DOHH2 (cell line): ENCODE measurements around the gene MYO1B.

Source experiments
- EZH2phosphoT487 ChIP-seq: fragments of 200-600 bp; sonication (generic); IDR thresholded peaks from 2 replicates; pipeline ENCODE4 v1.6.1; 2017; ENCODE audit warnings: borderline replicate concordance, mild to moderate bottlenecking, antibody characterized with exemption, low read length, moderate library complexity, mixed read lengths
- TF ChIP-seq, protein P1 (sequence below): fragments of 200-600 bp; sonication (generic); IDR thresholded peaks from one replicate; pipeline ENCODE4 v1.5.1; 2014; ENCODE audit warnings: antibody characterized with exemption, mild to moderate bottlenecking, low read depth, low read length; ENCODE audit not compliant: poor library complexity, severe bottlenecking

DNA sequence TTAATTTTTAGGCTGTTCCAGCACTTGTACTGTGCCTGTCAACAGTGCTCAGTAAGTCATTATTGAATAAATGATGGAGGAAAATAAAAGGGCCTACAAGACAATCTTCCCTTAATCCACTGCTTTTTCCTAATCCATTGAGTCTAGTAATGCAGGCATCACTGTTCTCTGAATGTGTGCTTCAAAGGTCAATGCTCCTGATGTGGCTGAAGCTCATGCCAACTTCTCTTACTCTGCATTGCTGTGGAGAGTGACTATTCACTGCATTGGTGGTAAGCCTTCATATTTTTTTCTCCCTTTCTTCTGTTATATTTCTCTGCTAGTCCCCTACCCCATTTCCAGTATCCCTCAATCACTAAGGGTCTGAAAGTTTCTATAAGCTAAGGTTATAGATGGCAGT lies 31.9 kb upstream of the MYO1B start:
- TF ChIP-seq, protein P1, sequence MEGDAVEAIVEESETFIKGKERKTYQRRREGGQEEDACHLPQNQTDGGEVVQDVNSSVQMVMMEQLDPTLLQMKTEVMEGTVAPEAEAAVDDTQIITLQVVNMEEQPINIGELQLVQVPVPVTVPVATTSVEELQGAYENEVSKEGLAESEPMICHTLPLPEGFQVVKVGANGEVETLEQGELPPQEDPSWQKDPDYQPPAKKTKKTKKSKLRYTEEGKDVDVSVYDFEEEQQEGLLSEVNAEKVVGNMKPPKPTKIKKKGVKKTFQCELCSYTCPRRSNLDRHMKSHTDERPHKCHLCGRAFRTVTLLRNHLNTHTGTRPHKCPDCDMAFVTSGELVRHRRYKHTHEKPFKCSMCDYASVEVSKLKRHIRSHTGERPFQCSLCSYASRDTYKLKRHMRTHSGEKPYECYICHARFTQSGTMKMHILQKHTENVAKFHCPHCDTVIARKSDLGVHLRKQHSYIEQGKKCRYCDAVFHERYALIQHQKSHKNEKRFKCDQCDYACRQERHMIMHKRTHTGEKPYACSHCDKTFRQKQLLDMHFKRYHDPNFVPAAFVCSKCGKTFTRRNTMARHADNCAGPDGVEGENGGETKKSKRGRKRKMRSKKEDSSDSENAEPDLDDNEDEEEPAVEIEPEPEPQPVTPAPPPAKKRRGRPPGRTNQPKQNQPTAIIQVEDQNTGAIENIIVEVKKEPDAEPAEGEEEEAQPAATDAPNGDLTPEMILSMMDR = no peak
- no peak for TF ChIP-seq EZH2phosphoT487
